Measurements from ENCODE around the gene GFRA1.

DNA sequence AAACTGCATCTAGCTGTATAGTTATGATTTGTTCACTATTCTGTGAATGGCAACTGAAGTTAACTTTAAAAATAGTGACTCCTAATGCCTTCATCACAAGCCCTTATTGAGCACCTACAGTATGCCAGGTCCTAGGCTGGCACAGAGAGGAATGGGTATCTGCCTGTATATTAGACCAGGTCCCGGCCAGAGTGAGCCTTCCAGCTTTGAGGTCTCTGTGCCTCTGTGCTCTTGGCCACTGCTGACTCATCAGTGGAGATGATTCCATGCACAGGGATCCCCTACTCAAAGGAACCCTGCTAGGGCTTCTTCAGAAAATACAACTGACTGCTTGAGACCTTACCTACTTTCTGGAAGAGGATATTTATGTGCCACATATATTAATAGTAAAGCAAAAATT is 118.4 kb downstream of the GFRA1 start:
- TF ChIP-seq, protein P1, sequence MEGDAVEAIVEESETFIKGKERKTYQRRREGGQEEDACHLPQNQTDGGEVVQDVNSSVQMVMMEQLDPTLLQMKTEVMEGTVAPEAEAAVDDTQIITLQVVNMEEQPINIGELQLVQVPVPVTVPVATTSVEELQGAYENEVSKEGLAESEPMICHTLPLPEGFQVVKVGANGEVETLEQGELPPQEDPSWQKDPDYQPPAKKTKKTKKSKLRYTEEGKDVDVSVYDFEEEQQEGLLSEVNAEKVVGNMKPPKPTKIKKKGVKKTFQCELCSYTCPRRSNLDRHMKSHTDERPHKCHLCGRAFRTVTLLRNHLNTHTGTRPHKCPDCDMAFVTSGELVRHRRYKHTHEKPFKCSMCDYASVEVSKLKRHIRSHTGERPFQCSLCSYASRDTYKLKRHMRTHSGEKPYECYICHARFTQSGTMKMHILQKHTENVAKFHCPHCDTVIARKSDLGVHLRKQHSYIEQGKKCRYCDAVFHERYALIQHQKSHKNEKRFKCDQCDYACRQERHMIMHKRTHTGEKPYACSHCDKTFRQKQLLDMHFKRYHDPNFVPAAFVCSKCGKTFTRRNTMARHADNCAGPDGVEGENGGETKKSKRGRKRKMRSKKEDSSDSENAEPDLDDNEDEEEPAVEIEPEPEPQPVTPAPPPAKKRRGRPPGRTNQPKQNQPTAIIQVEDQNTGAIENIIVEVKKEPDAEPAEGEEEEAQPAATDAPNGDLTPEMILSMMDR (IDR thresholded peaks at IDR 0.05; ENCODE audit: low read depth, low read length) = no peak
- TF ChIP-seq POLR2A (IDR thresholded peaks at IDR 0.05; ENCODE audit: extremely low read depth, insufficient read length) (no peak), MYC (IDR thresholded peaks at IDR 0.05; ENCODE audit: low read depth, low read length) (no peak)
- TF ChIP-seq, protein P2, sequence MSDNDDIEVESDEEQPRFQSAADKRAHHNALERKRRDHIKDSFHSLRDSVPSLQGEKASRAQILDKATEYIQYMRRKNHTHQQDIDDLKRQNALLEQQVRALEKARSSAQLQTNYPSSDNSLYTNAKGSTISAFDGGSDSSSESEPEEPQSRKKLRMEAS (IDR thresholded peaks at IDR 0.05; ENCODE audit: low read depth, low read length) = no peak

Measured in NB4 (cell line).